ENCODE data around the gene RBM14. TPM values are rescaled to one million over a fixed set of nuclear protein-coding genes. Genes with fewer than 3 reads are reported as not detected.
"Not testable (repeated sequence)": the region's sequence is repeated elsewhere in the genome, so short reads cannot be mapped to it uniquely, and the experiment has no call there.

RBM14 gene
- total RNA-seq, 1 experiment from 2014 or later: 17.1 TPM

- in situ Hi-C loops (cut with HindIII; ENCODE audit: low pct_unique_long_range_greater_than_20kb, low sequenced_read_pairs): no loop called here
- DNase-seq (ENCODE audit: low read depth): no peak
These were observed 23.2 kb upstream of the RBM14 start for GRCh38 chr11:66593303-66593635.

DNA sequence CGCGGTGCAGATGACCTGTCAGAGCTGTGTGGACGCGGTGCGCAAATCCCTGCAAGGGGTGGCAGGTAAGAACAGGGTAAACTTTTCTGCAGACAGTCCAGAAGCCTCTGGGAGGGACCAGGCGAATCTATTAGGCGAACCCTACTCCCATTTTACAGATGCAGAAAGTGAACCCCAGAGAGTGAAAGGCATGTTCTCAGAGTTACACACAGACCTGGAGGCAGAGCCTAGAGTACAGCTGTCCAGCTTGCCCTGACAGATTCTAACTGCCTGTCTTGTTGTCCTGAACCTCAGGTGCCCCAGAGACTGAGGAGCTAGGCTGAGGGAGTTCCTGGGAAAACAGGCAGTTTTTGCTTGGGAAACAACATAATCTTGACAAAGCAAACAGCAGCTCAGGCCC, 22.8 kb upstream of the RBM14 start:
- in situ Hi-C loops (cut with HindIII; ENCODE audit: low pct_unique_long_range_greater_than_20kb, low sequenced_read_pairs): no loop called here

GRCh38 chr11:66595245-66595904, 21.1 kb upstream of the RBM14 start:
- no peak for DNase-seq (ENCODE audit: low read depth)

More for the DNA sequence above, 22.8 kb upstream of the RBM14 start:
- DNase-seq (ENCODE audit: low read depth): no peak

GRCh38 chr11:66598993-66599392, 17.4 kb upstream of the RBM14 start:
- in situ Hi-C loops (cut with HindIII; ENCODE audit: low pct_unique_long_range_greater_than_20kb, low sequenced_read_pairs): no loop called here
- DNase-seq (ENCODE audit: low read depth): no peak

More at GRCh38 chr11:66595245-66595904, 21.1 kb upstream of the RBM14 start:
- in situ Hi-C loops (cut with HindIII; ENCODE audit: low pct_unique_long_range_greater_than_20kb, low sequenced_read_pairs): no loop called here

GRCh38 chr11:66600219-66600618, 16.2 kb upstream of the RBM14 start:
- in situ Hi-C loops (cut with HindIII; ENCODE audit: low pct_unique_long_range_greater_than_20kb, low sequenced_read_pairs): no loop called here
- no peak for DNase-seq (ENCODE audit: low read depth)

DNA sequence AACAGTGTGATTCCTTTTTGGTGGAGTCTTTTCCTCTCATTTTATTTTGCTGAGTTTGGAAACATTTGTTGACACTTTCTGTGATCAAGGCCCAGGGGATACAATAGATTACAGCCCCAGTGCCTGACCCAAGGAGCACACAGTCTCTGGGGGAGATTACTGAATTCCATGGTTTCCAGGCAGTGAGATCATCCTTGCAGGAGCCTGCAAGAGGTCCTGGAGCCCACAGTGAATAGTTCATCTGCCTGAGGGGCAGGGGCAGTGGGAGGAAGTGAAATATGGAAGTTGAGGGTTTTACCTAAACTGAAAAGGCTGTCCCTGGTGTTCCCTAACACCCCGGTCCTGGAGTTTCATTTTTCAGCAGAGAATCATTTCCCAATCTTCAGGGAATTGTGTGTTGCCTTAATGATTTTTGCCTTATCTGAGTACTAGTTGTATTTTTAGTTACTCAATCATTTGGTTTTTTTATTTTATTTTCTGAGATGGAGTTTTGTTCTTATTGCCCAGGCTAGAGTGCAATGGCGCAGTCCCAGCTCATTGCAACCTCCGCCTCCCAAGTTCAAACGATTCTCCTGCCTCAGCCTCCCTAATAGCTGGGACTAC, 15.7 kb upstream of the RBM14 start:
- in situ Hi-C loops (cut with HindIII; ENCODE audit: low pct_unique_long_range_greater_than_20kb, low sequenced_read_pairs): no loop called here
- DNase-seq (ENCODE audit: low read depth): no peak

GRCh38 chr11:66603072-66603471, 13.4 kb upstream of the RBM14 start:
- in situ Hi-C loops (cut with HindIII; ENCODE audit: low pct_unique_long_range_greater_than_20kb, low sequenced_read_pairs): no loop called here
- no peak for DNase-seq (ENCODE audit: low read depth)

GRCh38 chr11:66604155-66604554, 12.3 kb upstream of the RBM14 start:
- in situ Hi-C loops (cut with HindIII; ENCODE audit: low pct_unique_long_range_greater_than_20kb, low sequenced_read_pairs): no loop called here
- DNase-seq (ENCODE audit: low read depth): no peak

- in situ Hi-C loops (cut with HindIII; ENCODE audit: low pct_unique_long_range_greater_than_20kb, low sequenced_read_pairs); DNase-seq (ENCODE audit: low read depth): not testable (repeated sequence)
These were observed 9.8 kb upstream of the RBM14 start for GRCh38 chr11:66606608-66607007.

DNA sequence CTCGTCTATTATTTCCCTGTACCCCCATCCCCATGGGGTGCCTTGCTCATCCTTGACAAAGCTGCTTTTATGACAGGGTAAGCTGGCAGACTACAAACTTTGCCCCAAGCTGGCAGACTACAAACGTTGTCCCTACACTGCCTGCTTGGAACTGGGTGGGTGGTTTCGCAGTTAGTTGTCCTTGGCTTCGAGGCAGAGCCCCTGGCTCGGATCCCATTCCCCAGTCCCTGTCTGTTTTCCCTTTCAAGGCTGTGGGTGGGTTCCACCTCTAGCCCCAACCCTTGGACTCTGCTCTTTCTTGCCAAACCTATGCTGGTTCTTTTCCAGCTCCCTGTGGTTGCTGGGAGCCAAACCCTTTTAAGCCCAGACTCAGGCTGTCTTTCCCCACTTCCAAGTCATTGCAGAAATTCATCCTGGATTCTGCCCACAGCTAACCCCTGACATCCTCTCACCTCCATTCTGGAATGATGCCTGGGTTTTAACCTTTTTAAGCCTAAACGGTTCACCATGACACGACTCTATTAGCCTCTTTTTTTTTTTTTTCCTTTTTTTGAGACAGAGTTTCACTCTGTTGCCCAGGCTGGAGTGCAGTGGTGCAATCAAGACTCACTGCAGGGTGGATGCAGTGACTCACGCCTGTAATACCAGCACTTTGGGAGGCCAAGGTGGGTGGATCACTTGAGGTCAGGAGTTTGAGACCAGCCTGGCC, 9.2 kb upstream of the RBM14 start:
- in situ Hi-C loops (cut with HindIII; ENCODE audit: low pct_unique_long_range_greater_than_20kb, low sequenced_read_pairs): no loop called here
- peak; percentile 65 for DNase-seq (ENCODE audit: low read depth)

DNA sequence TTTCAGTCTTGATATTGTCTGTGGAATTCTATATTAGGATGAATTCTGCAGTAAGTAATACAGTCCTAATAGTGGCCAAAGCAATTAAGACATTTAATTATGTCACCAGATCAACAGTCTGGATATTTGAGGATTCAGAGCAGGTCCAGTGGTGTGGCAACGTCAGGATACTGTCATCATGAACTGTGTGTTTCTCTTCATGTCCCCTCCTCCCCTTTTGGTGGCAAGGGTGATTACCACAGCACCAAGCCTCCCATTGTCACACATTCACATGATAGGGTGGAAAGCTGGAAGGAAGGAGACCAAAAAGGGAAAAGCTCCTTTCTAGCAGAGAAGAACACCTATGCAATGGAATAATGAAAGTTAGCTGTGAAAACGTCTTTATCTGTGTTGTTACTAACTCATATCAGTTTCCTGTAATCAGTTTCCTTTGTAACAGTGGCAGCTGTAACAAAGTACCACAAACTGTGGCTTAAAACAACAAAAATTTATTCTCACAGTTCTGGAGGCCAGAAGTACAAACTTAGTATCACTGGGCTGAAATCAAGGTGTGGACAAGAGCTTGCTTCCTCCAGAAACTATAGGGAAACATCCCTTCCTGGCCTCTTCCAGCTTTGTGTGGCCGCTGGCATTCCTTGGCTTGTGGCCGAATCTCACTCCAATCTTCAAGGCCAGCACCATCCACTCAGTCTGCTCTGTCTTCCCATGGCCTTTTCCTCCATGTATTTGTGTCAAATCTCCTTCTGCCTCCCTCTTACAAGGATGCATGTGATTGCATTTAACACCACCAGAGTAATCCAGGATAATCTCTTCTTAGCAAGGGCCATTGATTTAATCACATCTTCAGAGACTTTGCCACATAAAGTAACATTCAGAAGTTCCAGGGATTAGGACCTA, 6.5 kb upstream of the RBM14 start:
- in situ Hi-C loops (cut with HindIII; ENCODE audit: low pct_unique_long_range_greater_than_20kb, low sequenced_read_pairs): no loop called here
- DNase-seq (ENCODE audit: low read depth): no peak

DNA sequence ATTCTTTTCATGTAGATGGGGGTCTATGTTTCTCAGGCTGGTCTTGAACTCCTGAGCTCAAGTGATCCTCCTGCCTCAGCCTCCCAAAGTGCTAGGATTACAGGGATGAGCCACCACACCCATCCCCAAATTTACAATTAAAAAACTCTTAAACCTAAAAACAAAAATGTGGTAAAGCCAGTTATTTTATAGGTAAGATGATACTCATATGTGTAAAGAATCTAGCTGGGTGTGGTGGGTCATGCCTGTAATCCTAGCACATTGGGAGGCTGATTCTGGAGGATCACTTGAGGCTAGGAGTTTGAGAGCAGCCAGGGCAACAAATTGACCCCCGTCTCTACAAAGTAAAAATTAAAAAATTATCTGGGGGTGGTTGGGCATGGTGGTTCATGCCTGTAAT, 4.0 kb upstream of the RBM14 start:
- DNase-seq (ENCODE audit: low read depth): no peak
- in situ Hi-C loops (cut with HindIII; ENCODE audit: low pct_unique_long_range_greater_than_20kb, low sequenced_read_pairs): no loop called here

DNA sequence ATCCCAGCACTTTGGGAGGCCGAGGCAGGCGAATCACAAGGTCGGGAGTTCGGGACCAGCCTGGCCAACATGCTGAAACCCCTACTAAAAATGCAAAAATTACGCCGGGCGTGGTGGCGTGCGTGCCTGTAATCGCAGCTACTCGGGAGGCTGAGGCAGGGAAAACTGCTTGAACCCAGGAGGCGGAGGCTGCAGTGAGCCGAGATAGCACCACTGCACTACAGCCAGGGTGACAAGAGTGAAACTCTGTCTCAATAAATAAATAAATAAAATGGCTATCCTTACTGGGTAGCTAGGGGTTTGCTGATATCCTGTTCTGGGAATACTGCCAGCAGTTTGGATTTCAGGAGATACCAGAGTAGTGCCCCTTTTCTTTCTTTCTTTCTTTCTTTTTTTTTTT, 2.4 kb upstream of the RBM14 start:
- DNase-seq (ENCODE audit: low read depth): no peak
- in situ Hi-C loops (cut with HindIII; ENCODE audit: low pct_unique_long_range_greater_than_20kb, low sequenced_read_pairs): no loop called here

DNA sequence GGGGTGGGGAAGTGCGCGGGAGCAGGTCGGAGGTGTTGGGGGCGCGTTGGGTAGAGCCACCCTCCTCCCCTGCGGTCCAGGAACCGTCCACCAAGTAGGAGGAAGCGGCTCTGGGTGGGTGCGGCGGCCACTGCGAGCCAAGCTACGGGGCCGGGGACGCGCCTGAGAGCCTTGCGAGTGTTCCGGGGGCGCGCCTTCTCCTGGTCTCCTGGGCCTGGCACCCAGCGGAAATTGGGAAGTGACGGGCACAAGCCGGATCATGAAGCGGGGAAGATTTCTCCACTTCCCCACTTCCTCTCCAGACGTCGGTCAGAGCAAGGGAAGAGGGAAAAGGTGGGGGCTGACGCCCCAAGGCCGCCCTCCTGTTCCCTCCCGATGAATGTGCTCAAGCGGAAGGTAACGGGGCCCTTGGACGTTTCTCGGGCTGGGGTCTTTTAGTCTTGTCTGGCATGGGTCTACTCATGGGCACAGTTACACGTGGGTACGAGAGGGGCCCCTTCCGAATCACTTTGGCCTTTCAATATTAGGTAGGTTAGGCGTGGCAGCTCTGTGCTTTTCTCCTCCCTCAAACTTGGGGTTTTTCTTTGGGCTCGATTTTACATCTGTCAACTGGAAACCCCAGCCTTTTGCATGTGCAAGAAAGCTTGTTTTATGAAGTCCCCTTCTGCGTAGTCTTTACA, 865 bp downstream of the RBM14 start:
- no peak for DNase-seq (ENCODE audit: low read depth)

DNA sequence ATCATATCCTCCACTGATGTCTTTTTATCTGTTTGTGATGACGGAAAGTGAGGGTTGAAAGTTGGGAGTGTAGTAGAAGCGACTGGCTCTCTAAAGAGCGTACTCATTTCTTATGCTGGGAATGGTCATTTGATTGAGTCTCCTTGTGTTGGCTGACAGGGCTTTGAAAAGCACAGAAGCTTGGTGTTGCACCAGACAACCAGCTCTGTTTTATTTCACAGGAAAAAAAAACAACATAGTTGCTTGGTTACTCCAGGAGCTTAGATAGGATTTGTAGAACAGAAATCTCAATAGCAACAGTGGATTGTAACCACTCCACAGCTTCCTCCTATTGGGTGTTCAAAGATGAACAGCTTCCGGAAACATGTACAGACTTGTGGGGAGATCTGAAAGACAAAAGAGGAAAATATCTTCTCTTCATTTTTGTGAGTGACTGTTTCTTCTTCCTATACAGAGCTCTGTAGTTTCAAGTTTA, 2.7 kb downstream of the RBM14 start:
- in situ Hi-C loops (cut with HindIII; ENCODE audit: low pct_unique_long_range_greater_than_20kb, low sequenced_read_pairs): no loop called here
- DNase-seq (ENCODE audit: low read depth): peak; percentile 19

More for the DNA sequence above, 865 bp downstream of the RBM14 start:
- in situ Hi-C loops (cut with HindIII; ENCODE audit: low pct_unique_long_range_greater_than_20kb, low sequenced_read_pairs): no loop called here

GRCh38 chr11:66624450-66624849, 8.0 kb downstream of the RBM14 start:
- no peak for DNase-seq (ENCODE audit: low read depth)
- in situ Hi-C loops (cut with HindIII; ENCODE audit: low pct_unique_long_range_greater_than_20kb, low sequenced_read_pairs): no loop called here

DNA sequence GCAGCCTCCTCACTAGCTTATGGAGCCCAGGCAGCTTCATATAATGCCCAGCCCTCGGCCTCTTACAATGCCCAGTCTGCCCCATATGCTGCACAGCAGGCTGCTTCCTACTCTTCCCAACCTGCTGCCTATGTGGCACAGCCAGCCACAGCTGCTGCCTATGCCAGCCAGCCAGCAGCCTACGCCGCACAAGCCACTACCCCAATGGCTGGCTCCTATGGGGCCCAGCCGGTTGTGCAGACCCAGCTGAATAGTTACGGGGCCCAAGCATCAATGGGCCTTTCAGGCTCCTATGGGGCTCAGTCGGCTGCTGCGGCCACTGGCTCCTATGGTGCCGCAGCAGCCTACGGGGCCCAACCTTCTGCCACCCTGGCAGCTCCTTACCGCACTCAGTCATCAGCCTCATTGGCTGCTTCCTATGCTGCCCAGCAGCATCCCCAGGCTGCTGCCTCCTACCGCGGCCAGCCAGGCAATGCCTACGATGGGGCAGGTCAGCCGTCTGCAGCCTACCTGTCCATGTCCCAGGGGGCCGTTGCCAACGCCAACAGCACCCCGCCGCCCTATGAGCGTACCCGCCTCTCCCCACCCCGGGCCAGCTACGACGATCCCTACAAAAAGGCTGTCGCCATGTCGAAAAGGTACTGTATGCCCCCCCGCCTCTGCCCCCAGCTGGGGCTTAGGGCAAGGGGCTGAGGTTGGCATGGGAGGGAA, 8.8 kb downstream of the RBM14 start:
- in situ Hi-C loops (cut with HindIII; ENCODE audit: low pct_unique_long_range_greater_than_20kb, low sequenced_read_pairs): no loop called here
- DNase-seq (ENCODE audit: low read depth): no peak

GRCh38 chr11:66625752-66626149, 9.3 kb downstream of the RBM14 start:
- no peak for DNase-seq (ENCODE audit: low read depth)
- in situ Hi-C loops (cut with HindIII; ENCODE audit: low pct_unique_long_range_greater_than_20kb, low sequenced_read_pairs): no loop called here

Data from Caki2 (cell line).